Vagina (tissue), 2 donors: Measurements from ENCODE around the gene ACP4. TPM values are rescaled to one million over a fixed set of nuclear protein-coding genes. Genes with fewer than 3 reads are reported as not detected.
"Not testable (repeated sequence)": the region's sequence is repeated elsewhere in the genome, so short reads cannot be mapped to it uniquely, and the experiment has no call there.

ENCODE experiments used
- DNase-seq, 2 donors: peaks; one replicate each; pipeline ENCODE4 v3.0.0-alpha.2; 2017; ENCODE audit errors: extremely low spot score in 2 of 2
- H3K27ac ChIP-seq: fragments of 200-600 bp; sonication (generic); one replicate; pipeline ENCODE4 v1.5.1; 2019
- H3K27me3 ChIP-seq: fragments of 200-600 bp; sonication (generic); one replicate; pipeline ENCODE4 v1.5.1; 2019
- H3K36me3 ChIP-seq, 2 donors: fragments of 200-600 bp; sonication (generic); one replicate each; pipeline ENCODE4 v1.5.1; 2017 to 2019
- H3K4me1 ChIP-seq: fragments of 200-600 bp; sonication (generic); one replicate; pipeline ENCODE4 v1.5.1; 2019
- H3K4me3 ChIP-seq, 2 donors: fragments of 200-600 bp; sonication (generic); 1 replicate in 1 of 2; 2 replicates in 1 of 2; pipeline ENCODE4 v1.5.1; 2016 to 2019
- H3K9me3 ChIP-seq: fragments of 200-600 bp; sonication (generic); one replicate; pipeline ENCODE4 v1.5.1; 2019
- CTCF ChIP-seq, 3 experiments: fragments of 450-650 bp in 2 of 3; fragments of 200-600 bp in 1 of 3; sonication (generic) in 1 of 3; IDR thresholded peaks; one replicate each; pipeline ENCODE4 v1.5.1; 2017 to 2019; ENCODE audit warnings: antibody characterized with exemption in 3 of 3, mild to moderate bottlenecking in 2 of 3, moderate library complexity in 2 of 3
- POLR2A ChIP-seq, 2 donors: fragments of 450-650 bp; IDR thresholded peaks; one replicate each; pipeline ENCODE4 v1.6.1; 2017; ENCODE audit warnings: antibody characterized with exemption in 2 of 2, mild to moderate bottlenecking in 2 of 2, moderate library complexity in 2 of 2
- POLR2AphosphoS5 ChIP-seq, 2 donors: sonication (generic); formaldehyde crosslinking; IDR thresholded peaks; one replicate each; pipeline ENCODE4 v1.9.0; 2017; ENCODE audit warnings: antibody characterized with exemption in 2 of 2, mild to moderate bottlenecking in 2 of 2, low read depth in 1 of 2; ENCODE audit not compliant: insufficient read depth in 1 of 2
- intact Hi-C: fragments of 100-400 bp; cut with DNase I; formaldehyde crosslinking; loops from one replicate; pipeline ENCODE4 v1.15.1; 2023
- total RNA-seq: library from RNA; depleted of rRNA; stranded (reverse); fragments of >200 nt; gene quantifications from one replicate; pipeline ENCODE4 v1.2.3, GENCODE V29; 2016

Gene ACP4
- not detected for total RNA-seq

GRCh38 chr19:50790396-50790795 lies at the start of gene ACP4:
TSS of gene ACP4 (plus strand) at chr19:50790415. CDS start at chr19:50790415, 0 bp downstream.
- peaks cover 5% of the 10 kb centered on the region for H3K4me1 ChIP-seq
- H3K36me3 ChIP-seq = no peaks in the 10 kb centered on the region
- no peak for TF ChIP-seq POLR2AphosphoS5 (IDR thresholded peaks at IDR 0.05; ENCODE audit: insufficient read depth in 1 of 2, low read depth in 1 of 2)
- no peak for TF ChIP-seq POLR2A (IDR thresholded peaks at IDR 0.05)
- no peak for TF ChIP-seq CTCF (IDR thresholded peaks at IDR 0.05)
- no peak within 1 kb of the TSS for H3K4me3 ChIP-seq
- intact Hi-C loops = no loop called here
- no peak within 1 kb of the TSS for H3K27ac ChIP-seq
- DNase-seq = no peak
- H3K27me3 ChIP-seq = no peaks in the 10 kb centered on the region
- no peaks in the 10 kb centered on the region for H3K9me3 ChIP-seq

- Histone ChIP-seq H3K27ac (no peak overlapping the region), H3K9me3 (no peaks in the 10 kb centered on the region), H3K27me3 (no peaks in the 10 kb centered on the region), H3K4me3 (no peak overlapping the region), H3K36me3 (no peaks in the 10 kb centered on the region), H3K4me1 (no peaks in the 10 kb centered on the region)
- intact Hi-C loops = no loop called here
- no peak for DNase-seq
- TF ChIP-seq POLR2AphosphoS5 (IDR thresholded peaks at IDR 0.05; ENCODE audit: insufficient read depth in 1 of 2, low read depth in 1 of 2) = no peak
- TF ChIP-seq POLR2A (IDR thresholded peaks at IDR 0.05) = no peak
Measured at GRCh38 chr19:50741179-50741933, 48.9 kb upstream of the ACP4 start.

- H3K36me3 ChIP-seq = no peaks in the 10 kb centered on the region
- DNase-seq = no peak
- no peaks in the 10 kb centered on the region for H3K9me3 ChIP-seq
- H3K27me3 ChIP-seq = no peaks in the 10 kb centered on the region
- no peak overlapping the region for H3K27ac ChIP-seq
- intact Hi-C loops = no loop called here
- TF ChIP-seq POLR2A (IDR thresholded peaks at IDR 0.05) (no peak), CTCF (IDR thresholded peaks at IDR 0.05) (no peak), POLR2AphosphoS5 (IDR thresholded peaks at IDR 0.05; ENCODE audit: insufficient read depth in 1 of 2, low read depth in 1 of 2) (no peak)
- H3K4me3 ChIP-seq = no peak overlapping the region
- no peaks in the 10 kb centered on the region for H3K4me1 ChIP-seq
Measured at GRCh38 chr19:50743537-50743936, 46.7 kb upstream of the ACP4 start.

GRCh38 chr19:50745221-50745620 lies 45.0 kb upstream of the ACP4 start:
- H3K4me3 ChIP-seq = no peak overlapping the region
- intact Hi-C loops = no loop called here
- H3K4me1 ChIP-seq = no peaks in the 10 kb centered on the region
- TF ChIP-seq POLR2AphosphoS5 (IDR thresholded peaks at IDR 0.05; ENCODE audit: insufficient read depth in 1 of 2, low read depth in 1 of 2) (no peak), CTCF (IDR thresholded peaks at IDR 0.05) (no peak), POLR2A (IDR thresholded peaks at IDR 0.05) (no peak)
- no peak overlapping the region for H3K27ac ChIP-seq
- H3K9me3 ChIP-seq = no peaks in the 10 kb centered on the region
- H3K36me3 ChIP-seq = no peaks in the 10 kb centered on the region
- H3K27me3 ChIP-seq = no peaks in the 10 kb centered on the region
- DNase-seq = no peak

GRCh38 chr19:50747141-50747540 lies 43.1 kb upstream of the ACP4 start:
- H3K27ac ChIP-seq, H3K4me3 ChIP-seq, H3K27me3 ChIP-seq, DNase-seq, H3K36me3 ChIP-seq, intact Hi-C loops, H3K4me1 ChIP-seq, H3K9me3 ChIP-seq: not testable (repeated sequence)

- TF ChIP-seq POLR2A (IDR thresholded peaks at IDR 0.05) = no peak
- no peak for TF ChIP-seq CTCF (IDR thresholded peaks at IDR 0.05)
- TF ChIP-seq POLR2AphosphoS5 (IDR thresholded peaks at IDR 0.05; ENCODE audit: insufficient read depth in 1 of 2, low read depth in 1 of 2) = no peak
- H3K4me3 ChIP-seq = no peak overlapping the region
- H3K9me3 ChIP-seq = no peaks in the 10 kb centered on the region
- no peaks in the 10 kb centered on the region for H3K4me1 ChIP-seq
- no peak overlapping the region for H3K27ac ChIP-seq
- intact Hi-C loops = no loop called here
- H3K27me3 ChIP-seq = no peaks in the 10 kb centered on the region
- no peak for DNase-seq
- no peaks in the 10 kb centered on the region for H3K36me3 ChIP-seq
Measured at GRCh38 chr19:50749490-50749889, 40.7 kb upstream of the ACP4 start.
